WTC11 (cell line): ENCODE measurements around the gene ABITRAM. TPM values are rescaled to one million over a fixed set of nuclear protein-coding genes. Genes with fewer than 3 reads are reported as not detected.

Source experiments
- ATAC-seq: fragments of 200-7000 bp; cut with Tn5 transposase; 2 replicates; pipeline ENCODE4 v1.10.0; 2021; ENCODE audit warnings: mild to moderate bottlenecking, moderate library complexity
- CTCF ChIA-PET: fragments of 300-600 bp; sonication (Branson Sonifier 250); formaldehyde crosslinking; loops from one replicate; lab custom pipeline; 2021; ENCODE audit warnings: antibody characterized with exemption; lab: Charles Lee
- POLR2A ChIA-PET: fragments of 350-600 bp; sonication (Branson Sonifier 250); formaldehyde crosslinking; loops from one replicate; lab custom pipeline; 2021; ENCODE audit warnings: antibody characterized with exemption; lab: Charles Lee
- DNase-seq: peaks from one replicate; pipeline ENCODE4 v3.0.0; 2021; ENCODE audit warnings: low spot score
- H3K27ac Mint-ChIP-seq: 2 replicates; pipeline ENCODE4 v1.8.0; 2021; ENCODE audit warnings: mixed read lengths
- H3K27me3 Mint-ChIP-seq: 2 replicates; pipeline ENCODE4 v1.8.0; 2021; ENCODE audit warnings: low read depth, mild to moderate bottlenecking, moderate library complexity, mixed read lengths
- H3K36me3 Mint-ChIP-seq: 2 replicates; pipeline ENCODE4 v1.8.0; 2021; ENCODE audit warnings: mixed read lengths
- H3K4me1 Mint-ChIP-seq: 2 replicates; pipeline ENCODE4 v1.8.0; 2022; ENCODE audit warnings: mixed read lengths
- H3K4me3 Mint-ChIP-seq: 2 replicates; pipeline ENCODE4 v1.8.0; 2021; ENCODE audit warnings: mild to moderate bottlenecking, moderate library complexity, mixed read lengths
- H3K9me3 Mint-ChIP-seq: 2 replicates; pipeline ENCODE4 v1.8.0; 2021; ENCODE audit warnings: mixed read lengths
- ATF1 ChIP-seq: sonication (generic); formaldehyde crosslinking; IDR thresholded peaks from 2 replicates; pipeline ENCODE4 v1.8.1; 2023; ENCODE audit warnings: mild to moderate bottlenecking, moderate library complexity, missing genetic modification reagents
- CREM ChIP-seq: sonication (generic); formaldehyde crosslinking; IDR thresholded peaks from 2 replicates; pipeline ENCODE4 v1.8.1; 2022; ENCODE audit warnings: mild to moderate bottlenecking, missing genetic modification reagents, moderate library complexity
- FOXJ3 ChIP-seq: sonication (generic); formaldehyde crosslinking; IDR thresholded peaks from 2 replicates; pipeline ENCODE4 v1.9.0; 2021; ENCODE audit warnings: missing genetic modification reagents, mild to moderate bottlenecking, borderline replicate concordance
- FOXK1 ChIP-seq: sonication (generic); formaldehyde crosslinking; IDR thresholded peaks from 2 replicates; pipeline ENCODE4 v1.8.0; 2022; ENCODE audit warnings: mild to moderate bottlenecking, moderate library complexity, missing genetic modification reagents
- GABPB1 ChIP-seq: sonication (generic); formaldehyde crosslinking; IDR thresholded peaks from 2 replicates; pipeline ENCODE4 v1.8.1; 2023; ENCODE audit warnings: mild to moderate bottlenecking, missing genetic modification reagents
- GRHL2 ChIP-seq: fragments of 250-450 bp; sonication (Bioruptor Pico); IDR thresholded peaks from 2 replicates; pipeline ENCODE4 v1.8.0; 2022; ENCODE audit warnings: mild to moderate bottlenecking, moderate library complexity; ENCODE audit not compliant: insufficient replicate concordance, severe bottlenecking
- HMGA2 ChIP-seq: fragments of 250-450 bp; sonication (Bioruptor Pico); IDR thresholded peaks from 2 replicates; pipeline ENCODE4 v1.4.0; 2021; ENCODE audit warnings: mild to moderate bottlenecking, moderate library complexity
- JUN ChIP-seq: sonication (generic); formaldehyde crosslinking; IDR thresholded peaks from 2 replicates; pipeline ENCODE4 v1.8.0; 2023; ENCODE audit warnings: mild to moderate bottlenecking, missing genetic modification reagents
- MXD4 ChIP-seq: fragments of 250-450 bp; sonication (Bioruptor Pico); IDR thresholded peaks from 2 replicates; pipeline ENCODE4 v1.8.0; 2021; ENCODE audit warnings: mild to moderate bottlenecking, moderate library complexity, borderline replicate concordance
- NFATC4 ChIP-seq: fragments of 250-450 bp; sonication (Bioruptor Pico); IDR thresholded peaks from 2 replicates; pipeline ENCODE4 v1.9.0; 2021; ENCODE audit warnings: mild to moderate bottlenecking
- NFE2L1 ChIP-seq: sonication (generic); formaldehyde crosslinking; IDR thresholded peaks from 2 replicates; pipeline ENCODE4 v1.8.1; 2023; ENCODE audit warnings: missing genetic modification reagents
- NR2C2 ChIP-seq: sonication (generic); formaldehyde crosslinking; IDR thresholded peaks from 2 replicates; pipeline ENCODE4 v1.8.0; 2022; ENCODE audit warnings: mild to moderate bottlenecking, missing genetic modification reagents
- ZNF138 ChIP-seq: sonication (generic); formaldehyde crosslinking; conservative IDR thresholded peaks from 2 replicates; pipeline ENCODE4 v1.8.1; 2022; ENCODE audit warnings: mild to moderate bottlenecking, moderate library complexity, missing genetic modification reagents
- ZNF263 ChIP-seq: sonication (generic); formaldehyde crosslinking; IDR thresholded peaks from 2 replicates; pipeline ENCODE4 v1.8.1; 2022; ENCODE audit warnings: low read depth, mild to moderate bottlenecking, moderate library complexity, missing genetic modification reagents
- ZNF317 ChIP-seq: sonication (generic); formaldehyde crosslinking; IDR thresholded peaks from 2 replicates; pipeline ENCODE4 v1.8.1; 2023; ENCODE audit warnings: low read depth, mild to moderate bottlenecking, moderate library complexity, missing genetic modification reagents, borderline replicate concordance
- ZNF396 ChIP-seq: fragments of 250-450 bp; sonication (Bioruptor Pico); IDR thresholded peaks from 2 replicates; pipeline ENCODE4 v1.8.0; 2021; ENCODE audit warnings: mild to moderate bottlenecking, moderate library complexity, borderline replicate concordance
- ZNF416 ChIP-seq: fragments of 250-450 bp; sonication (Bioruptor Pico); IDR thresholded peaks from 2 replicates; pipeline ENCODE4 v1.9.0; 2021; ENCODE audit warnings: mild to moderate bottlenecking, inconsistent platforms
- total RNA-seq: library from RNA; stranded (reverse); gene quantifications from 3 replicates; pipeline ENCODE4 v1.2.3, GENCODE V29; 2021
- TF ChIP-seq, protein P1 (sequence below): sonication (generic); formaldehyde crosslinking; IDR thresholded peaks from 2 replicates; pipeline ENCODE4 v1.8.1; 2023; ENCODE audit warnings: mild to moderate bottlenecking, missing genetic modification reagents, moderate library complexity
- TF ChIP-seq, protein P2 (sequence below): sonication (generic); formaldehyde crosslinking; IDR thresholded peaks from 2 replicates; pipeline ENCODE4 v1.8.0; 2023; ENCODE audit warnings: missing genetic modification reagents
- TF ChIP-seq, protein P3 (sequence below): sonication (generic); formaldehyde crosslinking; IDR thresholded peaks from 2 replicates; pipeline ENCODE4 v1.8.1; 2023; ENCODE audit warnings: mild to moderate bottlenecking, missing genetic modification reagents
- TF ChIP-seq, protein P4 (sequence below): sonication (generic); formaldehyde crosslinking; IDR thresholded peaks from 2 replicates; pipeline ENCODE4 v1.8.0; 2022; ENCODE audit warnings: mild to moderate bottlenecking, missing genetic modification reagents
- TF ChIP-seq, protein P5 (sequence below): sonication (generic); formaldehyde crosslinking; IDR thresholded peaks from 2 replicates; pipeline ENCODE4 v1.8.0; 2022; ENCODE audit warnings: mild to moderate bottlenecking, missing genetic modification reagents
- TF ChIP-seq, protein P6 (sequence below): fragments of 250-450 bp; sonication (Bioruptor Pico); conservative IDR thresholded peaks from 2 replicates; pipeline ENCODE4 v1.9.0; 2021; ENCODE audit warnings: mild to moderate bottlenecking
- TF ChIP-seq, protein P7 (sequence below): sonication (generic); formaldehyde crosslinking; IDR thresholded peaks from 2 replicates; pipeline ENCODE4 v1.8.1; 2023; ENCODE audit warnings: mild to moderate bottlenecking, missing genetic modification reagents
- TF ChIP-seq, protein P8 (sequence below): sonication (generic); formaldehyde crosslinking; IDR thresholded peaks from 2 replicates; pipeline ENCODE4 v1.8.0; 2022; ENCODE audit warnings: mild to moderate bottlenecking, missing genetic modification reagents

ABITRAM gene
- total RNA-seq, 1 experiment from 2014 or later, result 4.6 TPM

DNA sequence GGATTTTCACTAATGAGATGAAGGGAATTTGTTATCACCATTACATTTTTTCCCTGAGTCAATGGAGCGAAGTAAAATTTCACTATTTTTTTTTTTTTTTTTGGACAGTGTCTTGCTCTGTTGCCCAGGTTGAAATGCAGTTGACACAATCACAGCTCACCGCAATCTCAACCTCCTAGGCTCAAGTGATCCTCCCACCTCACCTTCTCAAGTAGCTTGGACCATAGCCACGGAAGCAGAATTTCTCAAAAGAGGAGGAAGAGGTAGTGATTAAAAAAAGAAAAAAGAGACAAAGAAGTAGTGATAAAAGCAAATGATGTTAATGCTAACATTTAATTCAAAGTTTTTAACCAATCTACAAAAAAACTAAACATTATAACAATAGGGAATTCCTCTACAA is 30.0 kb upstream of the ABITRAM start (continued):
- TF ChIP-seq HMGA2 (CRISPR knock-in tag) (no peak), ZNF396 (no peak)
- TF ChIP-seq, protein P1, sequence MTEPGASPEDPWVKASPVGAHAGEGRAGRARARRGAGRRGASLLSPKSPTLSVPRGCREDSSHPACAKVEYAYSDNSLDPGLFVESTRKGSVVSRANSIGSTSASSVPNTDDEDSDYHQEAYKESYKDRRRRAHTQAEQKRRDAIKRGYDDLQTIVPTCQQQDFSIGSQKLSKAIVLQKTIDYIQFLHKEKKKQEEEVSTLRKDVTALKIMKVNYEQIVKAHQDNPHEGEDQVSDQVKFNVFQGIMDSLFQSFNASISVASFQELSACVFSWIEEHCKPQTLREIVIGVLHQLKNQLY (CRISPR knock-in tag), result no peak

DNA sequence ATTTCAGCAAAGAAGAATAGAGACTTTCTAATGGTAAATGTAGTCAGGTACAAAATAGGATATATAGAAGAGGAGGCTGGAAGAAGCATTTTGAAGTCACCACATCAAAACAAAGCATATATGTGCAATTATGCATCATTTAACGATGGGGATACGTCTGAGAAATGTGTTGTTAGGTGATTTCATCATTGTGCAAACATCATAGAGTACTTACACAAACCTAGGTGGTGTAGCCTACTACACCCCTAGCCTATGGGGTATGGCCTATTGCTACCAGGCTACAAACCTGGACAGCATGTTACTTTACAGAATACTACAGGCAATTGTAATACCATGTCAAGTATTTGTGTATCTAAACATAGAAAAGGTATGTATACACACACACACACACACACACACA is 28.7 kb upstream of the ABITRAM start:
- DNase-seq, result no peak
- no peak for ATAC-seq
- TF ChIP-seq, protein P2, sequence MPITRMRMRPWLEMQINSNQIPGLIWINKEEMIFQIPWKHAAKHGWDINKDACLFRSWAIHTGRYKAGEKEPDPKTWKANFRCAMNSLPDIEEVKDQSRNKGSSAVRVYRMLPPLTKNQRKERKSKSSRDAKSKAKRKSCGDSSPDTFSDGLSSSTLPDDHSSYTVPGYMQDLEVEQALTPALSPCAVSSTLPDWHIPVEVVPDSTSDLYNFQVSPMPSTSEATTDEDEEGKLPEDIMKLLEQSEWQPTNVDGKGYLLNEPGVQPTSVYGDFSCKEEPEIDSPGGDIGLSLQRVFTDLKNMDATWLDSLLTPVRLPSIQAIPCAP (CRISPR knock-in tag), result no peak
- TF ChIP-seq, protein P3, sequence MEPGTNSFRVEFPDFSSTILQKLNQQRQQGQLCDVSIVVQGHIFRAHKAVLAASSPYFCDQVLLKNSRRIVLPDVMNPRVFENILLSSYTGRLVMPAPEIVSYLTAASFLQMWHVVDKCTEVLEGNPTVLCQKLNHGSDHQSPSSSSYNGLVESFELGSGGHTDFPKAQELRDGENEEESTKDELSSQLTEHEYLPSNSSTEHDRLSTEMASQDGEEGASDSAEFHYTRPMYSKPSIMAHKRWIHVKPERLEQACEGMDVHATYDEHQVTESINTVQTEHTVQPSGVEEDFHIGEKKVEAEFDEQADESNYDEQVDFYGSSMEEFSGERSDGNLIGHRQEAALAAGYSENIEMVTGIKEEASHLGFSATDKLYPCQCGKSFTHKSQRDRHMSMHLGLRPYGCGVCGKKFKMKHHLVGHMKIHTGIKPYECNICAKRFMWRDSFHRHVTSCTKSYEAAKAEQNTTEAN (CRISPR knock-in tag), result no peak
- TF ChIP-seq NFATC4 (CRISPR knock-in tag) (no peak), ATF1 (CRISPR knock-in tag) (no peak), GABPB1 (no peak), FOXK1 (CRISPR knock-in tag) (no peak), CREM (CRISPR knock-in tag) (no peak), JUN (CRISPR knock-in tag) (no peak)
- TF ChIP-seq, protein P4, sequence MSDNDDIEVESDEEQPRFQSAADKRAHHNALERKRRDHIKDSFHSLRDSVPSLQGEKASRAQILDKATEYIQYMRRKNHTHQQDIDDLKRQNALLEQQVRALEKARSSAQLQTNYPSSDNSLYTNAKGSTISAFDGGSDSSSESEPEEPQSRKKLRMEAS (CRISPR knock-in tag), result no peak
- TF ChIP-seq, protein P5, sequence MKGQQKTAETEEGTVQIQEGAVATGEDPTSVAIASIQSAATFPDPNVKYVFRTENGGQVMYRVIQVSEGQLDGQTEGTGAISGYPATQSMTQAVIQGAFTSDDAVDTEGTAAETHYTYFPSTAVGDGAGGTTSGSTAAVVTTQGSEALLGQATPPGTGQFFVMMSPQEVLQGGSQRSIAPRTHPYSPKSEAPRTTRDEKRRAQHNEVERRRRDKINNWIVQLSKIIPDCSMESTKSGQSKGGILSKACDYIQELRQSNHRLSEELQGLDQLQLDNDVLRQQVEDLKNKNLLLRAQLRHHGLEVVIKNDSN, result no peak
- H3K4me1 Mint-ChIP-seq, result no peaks in the 10 kb centered on the region
- H3K9me3 Mint-ChIP-seq, result no peaks in the 10 kb centered on the region
- ChIA-PET POLR2A (no interaction called here), CTCF (no interaction called here)
- H3K4me3 Mint-ChIP-seq, result no peak overlapping the region
- H3K27ac Mint-ChIP-seq, result no peak overlapping the region
- H3K27me3 Mint-ChIP-seq, result no peaks in the 10 kb centered on the region
- peaks cover 45% of the 10 kb centered on the region for H3K36me3 Mint-ChIP-seq

DNA sequence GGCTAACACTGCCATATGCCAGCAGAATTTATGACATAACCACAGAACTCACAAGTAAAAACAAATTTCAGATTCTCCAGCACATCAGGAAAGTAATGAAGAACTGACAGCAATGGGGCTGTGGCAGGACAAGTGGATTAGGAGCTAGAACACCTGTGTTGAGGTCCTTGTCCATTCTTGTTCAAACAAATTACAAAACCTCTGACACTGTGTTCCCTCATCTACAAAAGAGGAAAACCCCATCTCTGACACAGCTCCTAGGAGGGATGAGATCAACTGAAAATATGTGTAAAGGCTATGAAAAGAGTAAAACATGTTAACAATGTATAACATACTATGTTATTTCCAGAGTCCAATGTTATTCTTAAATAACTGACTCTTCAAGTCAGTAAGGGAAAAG is 23.8 kb upstream of the ABITRAM start:
- Mint-ChIP-seq H3K9me3 (no peaks in the 10 kb centered on the region), H3K27ac (no peak overlapping the region), H3K36me3 (peaks cover 42% of the 10 kb centered on the region), H3K4me1 (no peaks in the 10 kb centered on the region), H3K27me3 (no peaks in the 10 kb centered on the region), H3K4me3 (no peak overlapping the region)
- ChIA-PET POLR2A (no interaction called here), CTCF (no interaction called here)
- no peak for DNase-seq
- no peak for ATAC-seq
- TF ChIP-seq, protein P1 (CRISPR knock-in tag), result no peak
- no peak for TF ChIP-seq ZNF138
- no peak for TF ChIP-seq ZNF263 (CRISPR knock-in tag)
- TF ChIP-seq MXD4 (CRISPR knock-in tag), result no peak
- TF ChIP-seq NR2C2 (CRISPR knock-in tag), result no peak
- no peak for TF ChIP-seq ZNF416 (CRISPR knock-in tag)
- TF ChIP-seq, protein P6, sequence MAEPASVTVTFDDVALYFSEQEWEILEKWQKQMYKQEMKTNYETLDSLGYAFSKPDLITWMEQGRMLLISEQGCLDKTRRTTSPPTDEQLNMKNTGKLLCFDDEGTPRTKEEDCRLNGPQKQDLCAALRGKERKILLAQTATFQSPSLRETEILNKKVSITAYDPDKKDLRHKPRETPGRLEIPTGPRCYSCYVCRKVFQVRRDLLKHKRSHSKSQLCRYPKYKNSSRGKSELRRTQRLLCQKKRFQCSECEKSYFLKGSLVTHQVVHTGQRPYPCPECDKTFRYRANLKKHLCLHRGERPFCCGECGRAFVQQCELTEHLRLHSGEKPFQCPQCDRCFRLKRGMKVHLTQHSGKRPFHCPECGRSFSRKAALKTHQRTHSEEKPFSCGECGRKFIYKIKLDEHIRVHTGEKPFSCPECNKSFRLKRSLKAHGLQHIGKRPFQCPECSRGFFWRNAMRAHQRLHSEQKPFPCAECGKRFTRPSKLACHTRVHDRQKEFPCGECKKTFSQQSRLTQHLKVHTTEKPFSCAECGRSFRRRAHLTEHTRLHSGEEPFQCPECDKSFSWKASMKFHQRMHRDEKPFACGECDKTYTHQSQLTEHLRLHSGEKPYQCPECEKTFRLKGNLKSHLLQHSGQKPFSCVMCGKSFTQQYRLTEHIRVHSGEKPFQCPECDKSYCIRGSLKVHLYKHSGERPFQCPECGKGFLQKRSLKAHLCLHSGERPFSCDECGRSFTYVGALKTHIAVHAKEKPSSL, result no peak
- TF ChIP-seq, protein P7, sequence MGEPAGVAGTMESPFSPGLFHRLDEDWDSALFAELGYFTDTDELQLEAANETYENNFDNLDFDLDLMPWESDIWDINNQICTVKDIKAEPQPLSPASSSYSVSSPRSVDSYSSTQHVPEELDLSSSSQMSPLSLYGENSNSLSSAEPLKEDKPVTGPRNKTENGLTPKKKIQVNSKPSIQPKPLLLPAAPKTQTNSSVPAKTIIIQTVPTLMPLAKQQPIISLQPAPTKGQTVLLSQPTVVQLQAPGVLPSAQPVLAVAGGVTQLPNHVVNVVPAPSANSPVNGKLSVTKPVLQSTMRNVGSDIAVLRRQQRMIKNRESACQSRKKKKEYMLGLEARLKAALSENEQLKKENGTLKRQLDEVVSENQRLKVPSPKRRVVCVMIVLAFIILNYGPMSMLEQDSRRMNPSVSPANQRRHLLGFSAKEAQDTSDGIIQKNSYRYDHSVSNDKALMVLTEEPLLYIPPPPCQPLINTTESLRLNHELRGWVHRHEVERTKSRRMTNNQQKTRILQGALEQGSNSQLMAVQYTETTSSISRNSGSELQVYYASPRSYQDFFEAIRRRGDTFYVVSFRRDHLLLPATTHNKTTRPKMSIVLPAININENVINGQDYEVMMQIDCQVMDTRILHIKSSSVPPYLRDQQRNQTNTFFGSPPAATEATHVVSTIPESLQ (CRISPR knock-in tag), result no peak
- TF ChIP-seq NFE2L1 (CRISPR knock-in tag), result no peak
- TF ChIP-seq GRHL2, result no peak
- TF ChIP-seq FOXJ3, result no peak
- TF ChIP-seq, protein P8, sequence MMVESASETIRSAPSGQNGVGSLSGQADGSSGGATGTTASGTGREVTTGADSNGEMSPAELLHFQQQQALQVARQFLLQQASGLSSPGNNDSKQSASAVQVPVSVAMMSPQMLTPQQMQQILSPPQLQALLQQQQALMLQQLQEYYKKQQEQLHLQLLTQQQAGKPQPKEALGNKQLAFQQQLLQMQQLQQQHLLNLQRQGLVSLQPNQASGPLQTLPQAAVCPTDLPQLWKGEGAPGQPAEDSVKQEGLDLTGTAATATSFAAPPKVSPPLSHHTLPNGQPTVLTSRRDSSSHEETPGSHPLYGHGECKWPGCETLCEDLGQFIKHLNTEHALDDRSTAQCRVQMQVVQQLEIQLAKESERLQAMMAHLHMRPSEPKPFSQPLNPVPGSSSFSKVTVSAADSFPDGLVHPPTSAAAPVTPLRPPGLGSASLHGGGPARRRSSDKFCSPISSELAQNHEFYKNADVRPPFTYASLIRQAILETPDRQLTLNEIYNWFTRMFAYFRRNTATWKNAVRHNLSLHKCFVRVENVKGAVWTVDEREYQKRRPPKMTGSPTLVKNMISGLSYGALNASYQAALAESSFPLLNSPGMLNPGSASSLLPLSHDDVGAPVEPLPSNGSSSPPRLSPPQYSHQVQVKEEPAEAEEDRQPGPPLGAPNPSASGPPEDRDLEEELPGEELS (CRISPR knock-in tag), result no peak
- TF ChIP-seq ZNF317 (CRISPR knock-in tag), result no peak
